DLD1 (cell line): Measurements from ENCODE around the gene TRIP12.
"Not testable (repeated sequence)": the region's sequence is repeated elsewhere in the genome, so short reads cannot be mapped to it uniquely, and the experiment has no call there.

Experiments used
- in situ Hi-C: cut with HindIII; loops from 2 replicates; pipeline ENCODE4 v1.10.0; 2017; ENCODE audit warnings: low sequenced_read_pairs

The TRIP12 gene

DNA sequence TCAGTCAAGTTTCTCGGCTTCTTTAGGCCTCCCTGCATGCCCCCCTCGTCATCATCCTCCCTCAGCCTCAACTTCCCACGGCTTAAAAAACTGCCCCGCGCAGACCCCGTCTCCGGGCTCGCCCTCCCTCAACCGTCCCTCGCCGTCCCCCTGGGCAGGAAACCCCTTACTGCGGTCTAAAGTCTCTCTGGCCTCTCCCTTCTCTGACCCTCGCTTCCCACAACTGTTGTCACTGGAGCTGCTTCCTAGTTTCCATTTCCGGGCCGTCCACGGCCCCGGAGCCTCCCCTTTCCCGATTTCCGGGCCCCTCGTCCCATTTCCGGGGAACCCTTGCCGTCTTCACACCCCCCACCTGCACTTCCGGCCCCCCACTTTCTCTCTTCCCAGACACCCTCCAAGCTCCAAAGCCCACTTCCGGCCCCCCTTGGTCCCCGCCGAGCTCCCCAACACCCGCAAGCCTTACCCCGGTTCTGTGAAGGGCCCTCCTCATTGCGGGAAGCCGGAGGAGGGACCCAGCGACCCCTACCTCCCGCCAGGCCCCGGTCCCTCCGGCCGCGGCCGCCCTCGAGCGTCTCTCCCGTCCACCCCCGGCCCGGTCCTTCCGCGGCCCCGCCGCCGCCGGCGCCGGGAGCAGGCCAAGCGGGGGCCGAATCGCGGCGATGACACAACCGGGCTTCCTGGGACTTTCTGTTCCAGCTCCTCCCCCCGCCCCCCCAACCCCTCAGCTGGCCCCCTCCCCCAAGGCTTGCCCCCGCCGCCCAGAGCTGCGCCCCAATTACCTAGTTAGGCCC is 513 bp downstream of the TRIP12 start:
- in situ Hi-C loops = no loop called here

DNA sequence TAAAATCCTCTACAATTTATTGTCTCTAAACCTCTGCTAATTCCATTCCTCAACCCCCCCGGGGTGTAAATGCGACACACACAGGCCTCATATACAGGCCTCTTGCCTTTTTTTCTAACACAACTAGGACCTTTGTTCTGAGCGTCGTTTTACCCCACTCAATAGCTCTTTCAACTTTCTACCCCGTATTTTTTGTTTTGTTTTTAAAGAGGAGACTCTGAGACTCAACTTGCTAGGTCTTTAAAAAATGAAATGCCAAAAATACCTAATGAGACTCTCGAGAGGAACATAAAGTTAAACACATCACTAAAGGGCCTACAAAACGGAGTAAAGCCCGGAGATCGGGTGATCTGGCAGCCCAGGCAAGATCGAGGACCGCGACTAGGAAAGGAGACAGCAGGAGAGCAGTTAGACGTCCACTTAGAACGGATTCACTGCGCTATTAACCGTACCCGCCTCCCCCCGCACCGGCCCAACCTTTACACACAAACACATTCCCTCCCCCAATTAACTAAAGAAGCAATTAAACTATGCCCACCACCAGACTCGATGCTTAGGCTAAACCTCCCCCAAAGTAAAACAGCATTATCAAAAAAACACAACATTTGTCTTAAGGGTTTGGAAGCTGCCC is 1.7 kb downstream of the TRIP12 start:
- in situ Hi-C loops = no loop called here

GRCh38 chr2:229917793-229918192 is 4.0 kb downstream of the TRIP12 start:
- in situ Hi-C loops = no loop called here

GRCh38 chr2:229914171-229914570 is 7.6 kb downstream of the TRIP12 start:
- in situ Hi-C loops = no loop called here

DNA sequence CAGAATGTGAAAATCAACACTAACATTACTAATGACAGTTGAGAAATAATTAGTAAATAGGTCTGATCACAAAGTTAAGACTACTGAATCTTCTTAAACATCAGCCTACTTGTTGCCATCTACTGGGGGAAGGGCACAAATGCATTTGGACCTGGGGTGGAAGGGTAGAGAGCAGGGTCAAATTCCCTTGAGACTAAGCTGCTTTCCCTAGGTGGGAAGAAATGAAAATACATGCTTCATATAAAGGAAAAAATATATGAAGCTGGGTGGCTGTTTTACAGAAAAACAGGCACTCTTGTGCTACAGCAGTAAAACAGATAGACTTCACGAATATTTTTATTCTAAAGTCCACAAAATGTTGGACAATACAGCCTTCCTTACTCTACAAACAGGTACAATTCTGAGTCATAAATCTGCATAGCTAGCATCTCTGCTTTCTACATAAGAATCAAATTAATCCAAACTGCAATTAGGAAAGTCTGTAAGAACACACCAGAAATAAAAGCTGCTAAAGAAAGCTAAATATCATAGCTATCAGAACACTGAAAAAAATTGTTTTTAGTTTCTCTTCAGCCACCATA is 10.9 kb downstream of the TRIP12 start:
- in situ Hi-C loops = no loop called here

DNA sequence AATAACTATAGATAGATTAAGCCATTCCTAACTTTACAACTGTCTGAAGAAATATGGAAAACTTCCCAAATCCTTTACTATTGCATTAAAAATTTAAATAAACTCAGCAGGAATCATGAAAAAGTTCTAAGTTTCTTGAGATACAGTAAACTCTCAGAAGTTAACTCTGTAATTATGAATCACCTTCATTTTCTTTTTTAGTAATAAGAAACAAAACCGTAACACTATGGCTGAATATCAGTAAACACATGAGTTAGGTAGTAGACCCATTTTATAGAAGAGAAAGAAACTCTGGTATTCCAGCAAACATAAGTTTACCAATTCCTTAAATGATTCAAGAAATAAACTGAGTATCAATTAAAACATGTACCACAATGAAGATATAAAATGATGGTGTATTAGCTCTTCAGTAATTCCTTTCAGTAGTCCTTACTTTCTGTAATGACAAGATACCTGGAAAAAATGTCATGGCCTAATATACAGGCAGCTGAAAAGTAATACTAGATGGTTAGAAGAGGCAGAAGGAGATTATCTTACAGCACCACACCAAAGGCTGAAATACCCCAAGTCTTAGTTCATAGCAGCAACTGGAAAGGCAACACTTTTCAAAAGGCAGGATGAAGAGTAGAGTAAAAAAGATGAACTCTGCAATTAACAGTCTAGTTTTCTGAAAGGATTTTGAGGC is 11.5 kb downstream of the TRIP12 start:
- in situ Hi-C loops = no loop called here

- in situ Hi-C loops = no loop called here
Observed at GRCh38 chr2:229909090-229909489, 12.7 kb downstream of the TRIP12 start.

DNA sequence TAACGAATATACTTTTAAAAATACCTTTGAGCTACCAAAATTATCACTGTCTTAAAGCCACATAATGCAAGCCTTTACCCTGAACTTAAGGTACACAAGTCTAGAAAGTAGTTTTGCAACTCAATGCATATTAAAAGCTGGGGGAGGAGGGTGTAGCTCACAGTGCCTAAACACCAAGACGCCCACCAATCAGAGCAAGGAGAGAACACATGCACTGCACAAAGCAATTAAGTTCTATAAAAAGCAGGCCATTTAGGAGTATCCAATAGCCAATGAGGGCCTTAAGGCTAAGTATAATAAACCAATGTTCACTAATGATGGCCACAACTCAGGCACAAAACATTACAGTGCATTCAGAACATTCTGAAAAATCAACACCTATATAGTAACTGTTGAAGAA is 16.2 kb downstream of the TRIP12 start:
- in situ Hi-C loops = no loop called here

- in situ Hi-C loops = no loop called here
Observed at GRCh38 chr2:229903037-229903436, 18.8 kb downstream of the TRIP12 start.

DNA sequence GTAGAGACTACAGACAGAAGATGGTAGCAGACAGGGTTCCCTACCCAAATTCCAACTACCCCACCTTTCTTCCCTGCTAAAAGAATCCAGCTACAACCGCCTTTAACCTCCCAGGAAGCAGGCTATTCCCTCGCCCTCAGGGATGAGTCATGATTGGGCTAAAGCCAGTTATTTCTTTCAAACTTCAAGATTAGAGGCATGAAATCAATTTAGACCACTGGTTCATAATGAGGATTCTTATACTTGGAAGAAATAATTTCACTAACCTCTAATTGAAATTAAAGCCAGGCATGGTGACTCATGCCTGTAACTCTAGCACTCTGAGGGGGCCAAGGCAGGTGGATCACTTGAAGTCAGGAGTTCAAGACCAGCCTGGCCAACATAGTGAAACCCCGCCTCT is 20.0 kb downstream of the TRIP12 start:
- in situ Hi-C loops = no loop called here

DNA sequence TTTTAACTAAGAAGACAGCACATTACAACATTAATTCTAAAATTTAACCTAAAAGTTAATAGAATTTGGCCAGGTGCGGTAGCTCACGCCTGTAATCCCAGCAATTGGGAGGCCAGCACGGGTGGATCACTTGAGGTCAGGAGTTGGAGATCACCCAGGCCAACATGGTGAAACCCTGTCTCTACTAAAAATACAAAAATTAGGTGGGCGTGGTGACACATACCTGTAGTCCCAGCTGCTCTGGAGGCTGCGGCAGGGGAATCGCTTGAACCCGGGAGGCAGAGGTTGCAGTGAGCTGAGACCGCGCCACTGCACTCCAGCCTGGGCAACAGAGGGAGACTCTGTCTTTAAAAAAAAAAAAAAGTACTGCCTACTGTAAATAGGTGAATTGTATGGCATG is 21.3 kb downstream of the TRIP12 start:
- in situ Hi-C loops = not testable (repeated sequence)

DNA sequence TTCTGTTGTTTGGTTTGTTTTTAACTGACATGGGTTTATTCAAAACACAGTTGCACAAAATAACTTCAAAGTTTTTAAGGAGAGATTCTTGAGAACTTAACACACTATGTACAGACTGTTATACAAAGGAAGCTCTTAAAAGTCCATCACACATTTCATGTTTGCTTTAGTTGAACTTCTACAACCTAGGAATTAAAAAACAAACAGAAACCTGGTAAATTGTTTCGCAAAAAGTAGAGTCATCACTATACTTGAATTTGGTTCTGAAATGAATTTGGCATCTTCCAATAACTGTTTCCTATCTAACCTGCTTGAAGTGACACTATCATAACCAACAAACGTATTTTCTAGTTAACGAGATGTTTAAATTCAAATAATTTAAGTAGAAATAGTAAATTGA is 21.8 kb downstream of the TRIP12 start:
- in situ Hi-C loops = no loop called here

DNA sequence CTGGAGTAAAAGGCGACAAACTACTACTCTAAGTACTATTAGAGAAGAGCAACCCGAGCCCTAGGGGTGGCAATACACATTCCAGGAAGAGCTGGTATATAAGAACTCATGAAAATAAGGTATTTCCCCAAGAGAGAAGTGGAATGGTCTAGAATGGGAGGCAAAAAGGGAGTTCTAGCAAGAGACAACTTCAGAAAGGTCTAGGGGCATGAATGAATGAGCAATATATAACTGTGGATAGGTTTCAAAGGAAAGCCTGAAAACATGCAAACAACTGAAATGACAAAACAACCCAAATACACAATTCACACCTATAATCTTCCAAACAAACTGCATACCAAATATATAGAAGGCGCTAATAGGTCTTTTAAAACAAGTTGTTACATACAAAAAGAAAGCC is 22.2 kb downstream of the TRIP12 start:
- in situ Hi-C loops = no loop called here

GRCh38 chr2:229896857-229897256 is 25.0 kb downstream of the TRIP12 start:
- in situ Hi-C loops = no loop called here

GRCh38 chr2:229889023-229889422 is 32.8 kb downstream of the TRIP12 start:
- in situ Hi-C loops = no loop called here

GRCh38 chr2:229888031-229888430 is 33.8 kb downstream of the TRIP12 start:
- in situ Hi-C loops = no loop called here

GRCh38 chr2:229887441-229887840 is 34.4 kb downstream of the TRIP12 start:
- in situ Hi-C loops = no loop called here

DNA sequence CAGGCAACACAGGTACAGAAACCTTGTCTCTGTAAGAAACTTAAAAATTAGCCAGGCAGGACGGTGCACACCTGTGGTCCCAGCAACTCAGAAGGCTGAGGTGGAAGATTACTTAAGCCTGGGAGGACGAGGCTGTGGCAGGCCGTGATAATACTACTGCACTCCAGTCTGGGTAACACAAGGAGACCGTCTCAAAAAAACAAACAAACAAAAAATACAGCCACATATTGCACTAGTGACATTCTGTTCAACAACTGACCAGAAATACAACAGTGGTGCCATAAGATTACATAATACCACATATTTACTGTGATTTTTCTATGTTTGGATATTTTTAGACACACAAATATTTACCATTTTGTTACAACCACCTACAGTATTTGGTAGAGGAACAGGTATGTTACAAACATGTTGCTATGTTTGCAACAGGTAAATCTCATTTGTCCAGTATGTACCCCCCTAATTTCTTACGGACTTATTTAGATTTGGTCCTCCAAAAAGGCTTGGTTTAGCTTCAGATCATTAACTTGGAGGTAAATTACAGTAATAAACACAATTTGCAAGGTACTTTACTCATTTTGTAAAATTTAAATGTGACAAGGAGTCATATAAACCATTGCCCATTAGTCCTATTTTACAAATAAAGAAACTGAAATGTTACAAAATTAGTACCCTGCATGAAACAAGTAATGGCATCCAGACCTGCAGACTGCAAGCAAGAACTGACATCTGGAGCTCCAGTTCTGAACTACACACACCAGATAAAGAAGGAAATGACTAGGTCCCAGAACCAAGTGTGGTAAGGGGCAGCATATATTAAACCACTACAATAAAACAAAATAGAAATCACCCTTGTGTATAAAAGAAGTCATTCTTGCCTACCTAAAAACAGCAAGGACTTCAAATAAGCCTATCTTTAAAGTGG is 36.8 kb downstream of the TRIP12 start:
- in situ Hi-C loops = no loop called here

DNA sequence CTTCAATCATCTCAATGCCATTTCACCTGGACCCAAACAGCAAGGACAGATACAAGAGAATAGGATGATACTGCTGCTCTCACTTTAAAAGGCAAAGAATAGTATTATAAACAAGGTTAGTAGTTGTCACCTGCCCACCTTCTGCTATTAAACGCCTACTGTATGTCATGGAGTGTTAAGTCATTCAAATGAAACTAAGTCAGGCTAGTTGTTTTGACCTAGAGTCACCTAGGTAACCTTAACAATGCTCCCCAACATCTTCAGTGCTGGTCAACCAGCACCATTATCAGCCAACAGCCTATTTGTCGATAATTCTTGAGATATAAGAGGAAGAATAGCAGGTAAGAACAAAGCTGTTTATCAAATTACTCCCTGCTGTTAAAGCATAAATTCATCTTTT is 39.2 kb downstream of the TRIP12 start:
- in situ Hi-C loops = no loop called here

GRCh38 chr2:229880892-229881586 is 40.8 kb downstream of the TRIP12 start:
- in situ Hi-C loops = no loop called here
